NCI-H2196 treated with DMSO at 0.1 percent for 48 hours (cell line): ENCODE data around the gene HNF4A.

ENCODE experiments used
- DNase-seq: peaks from one replicate; lab custom pipeline; 2025; ENCODE audit not compliant: unreplicated experiment; lab: John Stamatoyannopoulos, UW

Gene HNF4A

GRCh38 chr20:44442298-44443070 lies 87.0 kb downstream of the HNF4A start:
- DNase-seq: no peak

DNA sequence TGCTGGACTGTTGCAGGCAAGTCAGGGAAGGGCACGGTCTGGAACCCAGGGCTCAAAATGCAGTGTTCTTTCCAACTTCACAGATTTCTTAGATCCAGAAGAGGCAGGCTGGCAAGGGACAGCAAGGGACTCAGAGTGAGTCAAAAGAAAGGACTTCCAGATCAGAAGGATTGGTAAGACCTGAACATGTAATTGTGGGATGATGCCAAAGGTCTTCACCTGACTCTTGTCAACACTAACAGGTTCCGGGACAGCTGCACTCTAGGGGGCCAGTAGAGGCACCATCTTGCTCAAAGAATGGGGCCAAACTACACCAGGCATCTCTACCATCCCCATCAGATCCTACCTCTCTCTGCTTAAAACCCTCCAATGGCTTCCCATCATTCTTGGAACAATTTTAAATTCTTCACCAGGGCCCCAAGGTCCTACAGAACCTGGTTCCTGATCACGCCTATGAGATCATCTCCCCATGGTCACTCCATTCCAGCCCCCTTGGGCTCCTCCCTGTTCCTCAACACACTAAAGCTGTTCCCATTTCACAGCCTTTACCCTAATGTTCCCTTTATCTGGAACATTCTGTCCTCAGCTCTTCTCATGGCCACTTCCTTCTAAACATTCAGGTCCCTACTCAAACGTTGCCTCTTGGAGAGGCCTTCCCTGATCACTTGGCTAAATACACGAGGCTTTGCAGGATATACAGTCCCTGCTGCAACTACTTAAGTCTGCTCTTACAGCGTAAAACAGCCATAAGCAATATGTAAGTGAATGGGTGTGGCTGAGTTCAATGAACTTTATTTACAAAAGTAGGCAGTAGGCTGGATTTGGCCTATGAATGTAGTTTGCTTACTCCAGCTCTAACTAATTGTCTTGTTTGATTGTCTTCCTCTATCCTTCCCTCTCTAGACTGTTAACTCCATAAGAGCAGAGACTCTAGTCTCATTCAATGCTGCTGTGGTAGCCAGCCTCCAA lies 90.5 kb downstream of the HNF4A start:
- DNase-seq: no peak

DNA sequence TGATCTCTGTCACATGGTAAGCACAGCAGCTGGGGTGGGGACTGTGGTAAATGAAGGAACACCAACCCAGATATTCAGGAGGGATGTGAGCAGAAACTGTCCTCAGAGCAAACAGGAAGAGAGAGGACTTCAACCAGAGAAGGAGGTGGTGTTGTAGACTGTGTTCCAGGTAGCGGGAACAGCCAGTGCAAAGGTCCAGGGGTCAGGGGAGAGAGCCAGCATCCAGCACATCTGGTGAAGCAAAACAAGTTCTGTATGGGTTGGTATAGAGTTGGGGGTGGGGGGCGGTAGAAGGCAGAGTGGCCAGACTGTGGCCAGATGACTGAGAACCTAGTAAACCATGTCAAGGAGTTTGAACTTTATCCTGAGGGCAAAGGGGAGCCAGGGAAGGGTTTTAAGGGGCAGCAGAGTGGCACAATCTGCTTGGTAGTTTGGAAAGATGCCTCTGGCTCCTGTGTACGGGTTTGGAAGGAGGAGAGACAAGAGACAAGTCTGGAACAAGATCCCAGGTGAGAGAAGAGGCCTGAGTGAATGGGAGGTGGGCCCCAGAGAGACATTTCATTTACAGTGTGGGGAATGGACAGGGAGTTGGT lies 92.4 kb downstream of the HNF4A start:
- DNase-seq: no peak

DNA sequence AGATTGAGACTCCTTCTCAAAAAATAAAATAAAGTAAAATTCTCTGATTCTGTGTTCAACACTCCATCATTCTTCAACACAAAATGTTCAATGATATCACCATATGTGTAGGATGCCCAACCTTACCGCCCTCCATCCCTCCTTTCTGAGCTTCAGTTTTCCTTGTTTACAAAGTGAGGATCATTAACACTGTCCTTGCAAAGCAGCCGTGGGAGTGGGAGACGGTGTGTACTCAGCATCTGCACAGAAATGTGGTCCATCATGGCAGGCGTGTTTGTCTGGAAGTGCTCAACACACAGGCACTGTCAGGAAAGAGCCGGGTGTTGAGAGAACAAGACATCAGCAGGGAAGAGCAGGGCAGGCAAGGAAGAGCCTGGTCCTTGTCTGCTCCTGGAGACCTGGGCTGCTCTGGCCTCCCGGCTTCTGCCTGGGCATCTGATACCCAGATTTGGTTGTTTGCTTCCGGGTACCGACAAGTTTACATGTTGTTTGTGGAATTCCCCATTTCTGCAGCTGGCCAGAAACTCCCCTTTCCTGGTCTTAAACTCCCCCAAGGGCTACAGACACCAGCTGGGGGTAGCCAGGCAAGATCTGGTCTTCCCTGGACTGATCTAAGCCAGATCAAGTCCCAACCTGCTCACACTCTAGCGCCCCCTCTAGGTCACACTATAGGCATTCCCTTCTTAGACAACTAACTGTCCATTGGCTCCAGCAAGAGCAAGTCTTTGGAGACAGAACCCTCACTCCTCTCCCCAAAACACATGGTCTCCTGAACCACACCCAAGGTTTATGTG lies 93.5 kb downstream of the HNF4A start:
- no peak for DNase-seq

DNA sequence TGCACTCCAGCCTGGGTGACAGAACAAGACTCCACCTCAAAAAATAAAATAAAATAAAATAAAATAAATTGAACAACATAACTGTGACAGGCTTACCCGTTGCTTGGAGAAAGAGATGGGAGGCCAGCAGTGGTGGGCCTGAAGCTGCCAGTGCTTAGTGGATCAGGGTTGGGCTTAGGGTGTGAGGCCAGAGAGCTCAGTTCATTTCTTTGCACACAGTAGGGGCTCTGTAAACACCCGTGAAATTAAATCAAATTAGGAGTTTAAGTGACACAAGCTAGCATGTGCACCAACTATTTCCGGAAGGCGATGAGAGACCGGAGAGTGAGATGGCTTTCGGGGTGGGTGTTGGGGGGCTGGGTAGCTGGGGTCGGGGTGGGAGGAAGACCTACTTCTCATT lies 94.4 kb downstream of the HNF4A start:
- DNase-seq: no peak

DNA sequence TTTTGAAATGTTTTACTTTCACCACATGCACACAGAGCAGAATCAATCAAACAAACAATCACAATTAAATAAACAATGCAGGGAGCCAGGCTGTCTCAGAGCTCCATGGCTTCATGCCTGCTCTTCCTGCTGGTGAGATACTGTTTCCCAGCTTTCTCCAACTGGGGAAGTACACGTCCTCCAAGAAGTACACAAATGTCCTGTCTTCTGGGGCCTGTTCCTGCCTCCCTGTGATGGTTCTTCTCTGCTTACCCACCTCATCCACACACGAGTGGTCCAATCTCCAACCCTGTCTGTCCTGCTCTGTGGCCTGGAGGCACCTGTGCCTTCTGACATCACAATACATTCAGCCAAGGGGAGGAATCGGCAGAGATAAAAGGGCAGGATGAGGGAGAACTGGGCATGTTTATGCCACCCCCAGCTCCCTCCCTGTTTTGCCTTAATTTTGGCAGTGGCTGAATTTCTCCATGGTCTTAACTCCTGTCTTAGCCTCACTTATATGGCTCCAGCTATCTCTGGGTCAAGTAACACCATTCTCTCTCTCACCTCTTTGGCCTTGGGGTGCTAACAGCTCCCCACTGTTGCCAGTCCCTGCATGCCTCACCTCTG lies 94.9 kb downstream of the HNF4A start:
- no peak for DNase-seq

- no peak for DNase-seq
These were observed 95.5 kb downstream of the HNF4A start for GRCh38 chr20:44450903-44451450.

GRCh38 chr20:44454306-44454963 lies 98.9 kb downstream of the HNF4A start:
- no peak for DNase-seq

GRCh38 chr20:44455126-44455525 lies 99.6 kb downstream of the HNF4A start:
- no peak for DNase-seq

DNA sequence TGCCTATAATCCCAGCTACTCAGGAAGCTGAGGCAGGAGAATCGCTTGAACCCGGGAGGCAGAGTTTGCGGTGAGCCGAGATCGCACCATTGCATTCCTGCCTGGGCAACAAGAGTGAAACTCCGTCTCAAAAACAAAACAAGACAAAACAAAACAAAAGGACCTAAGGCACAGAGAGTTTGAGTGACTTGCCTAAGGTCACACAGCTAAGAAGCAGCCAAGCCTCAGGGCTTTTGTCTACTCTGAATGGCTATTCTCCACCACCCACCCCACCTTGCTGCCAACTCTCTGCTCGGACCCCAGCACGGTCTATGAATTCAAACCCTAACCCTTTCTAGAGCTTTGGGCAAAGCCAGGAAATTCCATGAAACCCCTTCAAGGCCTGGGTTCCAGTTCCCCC lies 101.1 kb downstream of the HNF4A start:
- DNase-seq: no peak

DNA sequence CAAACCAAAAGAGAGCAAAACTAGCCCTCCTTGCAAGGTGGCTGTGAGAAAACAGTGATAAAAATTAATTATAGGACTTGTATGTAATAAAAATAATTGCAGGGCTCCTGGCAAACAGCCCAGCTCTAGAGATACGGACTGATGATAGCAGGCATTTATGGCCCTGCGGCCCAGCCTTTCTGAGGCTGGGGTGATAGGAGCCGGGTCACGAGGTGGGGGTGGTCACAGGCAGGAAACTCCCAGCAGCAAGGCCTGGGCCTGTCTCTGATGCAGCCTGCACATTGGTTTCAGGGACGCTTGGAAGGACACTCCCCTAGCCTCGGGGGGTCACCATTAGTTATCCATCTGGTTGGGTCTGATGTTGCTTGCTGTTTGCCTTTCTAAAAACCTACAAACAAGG lies 101.5 kb downstream of the HNF4A start:
- no peak for DNase-seq

- DNase-seq: no peak
These were observed 103.8 kb downstream of the HNF4A start for GRCh38 chr20:44459271-44459670.

- DNase-seq: peak; percentile 17
These were observed 105.3 kb downstream of the HNF4A start for GRCh38 chr20:44460795-44461141.

- DNase-seq: no peak
These were observed 105.8 kb downstream of the HNF4A start for GRCh38 chr20:44461142-44461802.

GRCh38 chr20:44461803-44462174 lies 106.3 kb downstream of the HNF4A start:
- DNase-seq: no peak

DNA sequence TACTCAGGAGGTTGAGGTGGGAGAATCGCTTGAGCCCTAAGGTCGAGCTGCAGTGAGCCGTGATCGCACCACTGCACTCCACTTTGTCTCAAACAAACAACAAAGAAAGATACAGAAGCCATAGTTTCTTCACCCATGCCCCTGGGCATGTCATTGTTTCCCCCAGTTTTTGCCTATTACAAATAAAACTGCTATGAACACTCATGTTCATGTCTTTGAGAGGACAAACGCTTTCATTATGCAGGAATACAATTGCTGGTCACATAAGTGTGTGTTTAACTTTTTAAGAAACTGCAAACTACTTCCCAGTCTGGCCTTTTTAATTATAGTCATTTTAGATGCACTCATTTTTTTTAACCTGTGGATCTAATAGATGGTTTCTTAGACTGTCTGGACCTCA lies 108.0 kb downstream of the HNF4A start:
- no peak for DNase-seq

DNA sequence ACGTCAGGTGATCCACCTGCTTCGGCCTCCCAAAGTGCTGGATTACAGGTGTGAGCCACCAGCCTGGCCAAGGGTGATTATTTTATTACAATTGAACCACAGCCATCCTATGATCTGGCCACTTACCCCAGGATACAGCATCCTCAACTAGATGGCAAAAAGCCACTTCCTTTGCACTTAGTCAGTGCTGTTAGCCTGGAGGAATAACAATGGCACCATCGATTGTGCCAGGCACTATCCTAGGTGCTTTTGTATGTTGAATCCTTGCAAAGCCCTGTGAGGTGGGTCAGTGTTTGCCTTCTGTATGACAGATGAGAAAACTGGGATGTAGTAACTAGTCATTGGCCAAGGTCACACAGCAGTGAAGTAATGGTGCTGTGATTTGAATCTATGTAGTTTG lies 109.0 kb downstream of the HNF4A start:
- DNase-seq: no peak

GRCh38 chr20:44465001-44465560 lies 109.6 kb downstream of the HNF4A start:
- DNase-seq: no peak

DNA sequence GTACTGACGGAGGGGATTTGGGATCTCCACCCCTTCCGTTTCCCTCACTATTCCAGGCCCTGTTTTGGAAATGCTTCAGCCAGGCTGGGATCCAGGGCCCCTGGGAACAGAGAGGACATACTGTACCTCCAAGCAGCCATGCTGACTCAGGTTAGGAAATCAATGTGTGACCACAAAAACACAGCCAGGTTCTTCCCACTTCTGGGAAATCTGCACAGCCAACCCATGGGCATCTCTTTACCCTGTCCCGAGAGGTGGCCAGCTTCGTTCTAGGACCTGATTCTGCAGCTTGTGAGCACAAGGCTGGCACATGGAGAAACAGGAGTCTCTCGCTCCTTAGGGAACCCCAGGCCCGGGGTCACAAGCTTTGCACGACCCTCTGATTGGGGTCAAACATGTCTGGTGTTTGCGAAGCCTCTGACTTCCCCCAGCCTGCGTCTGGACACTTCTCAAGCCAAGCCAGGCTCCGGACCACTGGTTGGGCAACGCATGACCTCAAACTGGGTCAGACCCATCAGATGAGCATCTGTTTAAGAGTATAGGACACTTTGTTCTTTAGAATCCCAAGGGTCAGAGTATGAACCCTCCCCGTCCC lies 111.9 kb downstream of the HNF4A start:
- DNase-seq: no peak
